Subcutaneous abdominal adipose tissue (tissue), 5 donors: ENCODE data around the gene ABAT.
"Not testable (repeated sequence)": the region's sequence is repeated elsewhere in the genome, so short reads cannot be mapped to it uniquely, and the experiment has no call there.

Experiments
- H3K27ac ChIP-seq: one replicate; pipeline ENCODE4 v1.7.0; 2013; ENCODE audit warnings: low read depth, mild to moderate bottlenecking, inconsistent platforms, low read length, moderate library complexity
- H3K27me3 ChIP-seq, 5 donors: one replicate each; pipeline ENCODE4 v1.7.0; 2013; ENCODE audit warnings: low read length in 5 of 5, inconsistent platforms in 1 of 5; ENCODE audit not compliant: control insufficient read depth in 5 of 5, insufficient read depth in 4 of 5
- H3K36me3 ChIP-seq, 5 donors: one replicate each; pipeline ENCODE4 v1.7.0; 2013; ENCODE audit warnings: low read length in 5 of 5; ENCODE audit not compliant: control insufficient read depth in 5 of 5, insufficient read depth in 5 of 5
- H3K4me1 ChIP-seq, 5 donors: one replicate each; pipeline ENCODE4 v1.7.0; 2013; ENCODE audit warnings: low read length in 5 of 5, mild to moderate bottlenecking in 3 of 5, moderate library complexity in 1 of 5; ENCODE audit not compliant: control insufficient read depth in 5 of 5, insufficient read depth in 5 of 5
- H3K4me3 ChIP-seq, 5 donors: one replicate each; pipeline ENCODE4 v1.7.0; 2013; ENCODE audit warnings: low read length in 5 of 5, low read depth in 1 of 5
- H3K9ac ChIP-seq, 5 donors: one replicate each; pipeline ENCODE4 v1.7.0; 2013; ENCODE audit warnings: low read length in 5 of 5, mild to moderate bottlenecking in 4 of 5, moderate library complexity in 3 of 5
- H3K9me3 ChIP-seq, 5 donors: one replicate each; pipeline ENCODE4 v1.7.0; 2013; ENCODE audit warnings: low read length in 5 of 5; ENCODE audit not compliant: control insufficient read depth in 5 of 5
- donor health status: healthy.
- donor health status: healthy.
- donor health status: healthy.
- donor health status: healthy.
- donor health status: healthy.

Gene ABAT

GRCh38 chr16:8768283-8768682 is 93.9 kb downstream of the ABAT start:
- no peak overlapping the region for H3K27ac ChIP-seq
- peaks cover 3 to 55% (median 40%) of the 10 kb centered on the region in 5 donors for H3K36me3 ChIP-seq
- no peak overlapping the region for H3K4me3 ChIP-seq
- H3K9ac ChIP-seq = no peak overlapping the region
- no peaks in the 10 kb centered on the region for H3K9me3 ChIP-seq
- no peaks in the 10 kb centered on the region for H3K4me1 ChIP-seq
- no peaks in the 10 kb centered on the region for H3K27me3 ChIP-seq

GRCh38 chr16:8768692-8769091 is 94.3 kb downstream of the ABAT start:
- H3K4me3 ChIP-seq = no peak overlapping the region
- peaks cover 3 to 57% (median 40%) of the 10 kb centered on the region in 5 donors for H3K36me3 ChIP-seq
- no peaks in the 10 kb centered on the region for H3K9me3 ChIP-seq
- H3K9ac ChIP-seq = no peak overlapping the region
- no peak overlapping the region for H3K27ac ChIP-seq
- H3K27me3 ChIP-seq = no peaks in the 10 kb centered on the region
- H3K4me1 ChIP-seq = no peaks in the 10 kb centered on the region

GRCh38 chr16:8773537-8773936 is 99.1 kb downstream of the ABAT start:
- Histone ChIP-seq H3K9ac (no peak overlapping the region), H3K27ac (no peak overlapping the region), H3K4me3 (no peak overlapping the region), H3K27me3 (no peaks in the 10 kb centered on the region), H3K9me3 (no peaks in the 10 kb centered on the region), H3K4me1 (no peaks in the 10 kb centered on the region), H3K36me3 (peaks cover 3 to 66% (median 40%) of the 10 kb centered on the region in 5 donors)

- Histone ChIP-seq H3K4me1 (no peaks in the 10 kb centered on the region), H3K4me3 (no peak overlapping the region), H3K9ac (no peak overlapping the region), H3K36me3 (peaks cover 3 to 66% (median 34%) of the 10 kb centered on the region in 5 donors), H3K27me3 (no peaks in the 10 kb centered on the region), H3K9me3 (no peaks in the 10 kb centered on the region), H3K27ac (no peak overlapping the region)
Observed at GRCh38 chr16:8774208-8774607, 99.8 kb downstream of the ABAT start.

- Histone ChIP-seq H3K9ac (no peak overlapping the region), H3K27me3 (no peaks in the 10 kb centered on the region), H3K27ac (no peak overlapping the region), H3K9me3 (no peaks in the 10 kb centered on the region), H3K4me3 (no peak overlapping the region), H3K36me3 (peaks cover 0 to 76% (median 37%) of the 10 kb centered on the region in 5 donors), H3K4me1 (no peaks in the 10 kb centered on the region)
Observed at GRCh38 chr16:8775359-8775758, 100.9 kb downstream of the ABAT start.

GRCh38 chr16:8776129-8776584 is 101.7 kb downstream of the ABAT start:
- no peak overlapping the region for H3K4me3 ChIP-seq
- no peaks in the 10 kb centered on the region for H3K4me1 ChIP-seq
- no peaks in the 10 kb centered on the region for H3K9me3 ChIP-seq
- H3K27ac ChIP-seq = no peak overlapping the region
- H3K9ac ChIP-seq = no peak overlapping the region
- peaks cover 0 to 76% (median 41%) of the 10 kb centered on the region in 5 donors for H3K36me3 ChIP-seq
- no peaks in the 10 kb centered on the region for H3K27me3 ChIP-seq

- Histone ChIP-seq H3K27ac (no peak overlapping the region), H3K9ac (no peak overlapping the region), H3K36me3 (peaks cover 0 to 70% (median 39%) of the 10 kb centered on the region in 5 donors), H3K4me1 (no peaks in the 10 kb centered on the region), H3K9me3 (no peaks in the 10 kb centered on the region), H3K27me3 (no peaks in the 10 kb centered on the region), H3K4me3 (no peak overlapping the region)
Observed at GRCh38 chr16:8777217-8777616, 102.8 kb downstream of the ABAT start.

- peaks cover 0 to 37% (median 19%) of the 10 kb centered on the region in 5 donors for H3K36me3 ChIP-seq
- no peaks in the 10 kb centered on the region for H3K9me3 ChIP-seq
- no peak overlapping the region for H3K4me3 ChIP-seq
- no peak overlapping the region for H3K27ac ChIP-seq
- H3K9ac ChIP-seq = no peak overlapping the region
- no peaks in the 10 kb centered on the region for H3K4me1 ChIP-seq
- no peaks in the 10 kb centered on the region for H3K27me3 ChIP-seq
Observed at GRCh38 chr16:8781797-8782196, 107.4 kb downstream of the ABAT start.

- no peaks in the 10 kb centered on the region for H3K9me3 ChIP-seq
- no peak overlapping the region for H3K27ac ChIP-seq
- H3K27me3 ChIP-seq = no peaks in the 10 kb centered on the region
- H3K4me1 ChIP-seq = no peaks in the 10 kb centered on the region
- H3K36me3 ChIP-seq = peaks cover 0 to 30% (median 14%) of the 10 kb centered on the region in 5 donors
- H3K4me3 ChIP-seq = no peak overlapping the region
- no peak overlapping the region for H3K9ac ChIP-seq
Observed at GRCh38 chr16:8782673-8783072, 108.3 kb downstream of the ABAT start.

- Histone ChIP-seq H3K27me3 (no peaks in the 10 kb centered on the region), H3K36me3 (peaks cover 0 to 6% (median 3%) of the 10 kb centered on the region in 5 donors), H3K9me3 (no peaks in the 10 kb centered on the region), H3K4me3 (no peak overlapping the region), H3K4me1 (no peaks in the 10 kb centered on the region), H3K9ac (no peak overlapping the region), H3K27ac (no peak overlapping the region)
Observed at GRCh38 chr16:8785408-8785807, 111.0 kb downstream of the ABAT start.

GRCh38 chr16:8786316-8786715 is 111.9 kb downstream of the ABAT start:
- H3K9ac ChIP-seq, H3K4me3 ChIP-seq, H3K9me3 ChIP-seq, H3K4me1 ChIP-seq, H3K27ac ChIP-seq, H3K36me3 ChIP-seq, H3K27me3 ChIP-seq: not testable (repeated sequence)
